Adrenal gland (tissue), 12 donors: Measurements from ENCODE around the gene PSMB7. TPM values are rescaled to one million over a fixed set of nuclear protein-coding genes. Genes with fewer than 3 reads are reported as not detected.

Experiments
- DNase-seq, 7 donors: peaks; one replicate each; pipeline ENCODE4 v3.0.0-alpha.2; 2019 to 2020
- H3K27ac ChIP-seq, 5 donors: fragments of 200-600 bp; sonication (generic) in 4 of 5; 1 replicate in 3 of 5; 2 replicates in 2 of 5; pipeline versions ENCODE4 v1.5.1 to v1.8.0; 2016 to 2020; ENCODE audit warnings: mild to moderate bottlenecking in 1 of 5
- H3K27me3 ChIP-seq: fragments of 200-600 bp; 2 replicates; pipeline ENCODE4 v1.8.0; 2021
- H3K36me3 ChIP-seq, 2 donors: fragments of 200-600 bp; replicated peaks in 1 of 2; 1 replicate in 1 of 2; 2 replicates in 1 of 2; pipeline versions ENCODE4 v1.5.1 to v1.8.0; 2018 to 2022
- H3K4me1 ChIP-seq, 2 donors: fragments of 200-600 bp; replicated peaks in 1 of 2; 1 replicate in 1 of 2; 2 replicates in 1 of 2; pipeline versions ENCODE4 v1.5.1 to v1.8.0; 2018 to 2021
- H3K4me3 ChIP-seq, 4 donors: fragments of 200-600 bp; sonication (generic) in 3 of 4; one replicate each; pipeline ENCODE4 v1.5.1; 2016 to 2018
- H3K9me3 ChIP-seq, 3 donors: fragments of 200-600 bp; sonication (generic) in 1 of 3; replicated peaks in 1 of 3; 1 replicate in 2 of 3; 2 replicates in 1 of 3; pipeline versions ENCODE4 v1.5.1 to v1.8.0; 2016 to 2021
- CTCF ChIP-seq, 6 experiments: fragments of 450-650 bp in 4 of 6; fragments of 200-600 bp in 2 of 6; sonication (generic) in 1 of 6; IDR thresholded peaks; 1 replicate in 5 of 6; 2 replicates in 1 of 6; pipeline versions ENCODE4 v1.5.1 to v1.8.0; 2016 to 2021; ENCODE audit warnings: antibody characterized with exemption in 6 of 6, mild to moderate bottlenecking in 2 of 6, moderate library complexity in 1 of 6
- POLR2A ChIP-seq, 2 donors: fragments of 450-650 bp; IDR thresholded peaks; one replicate each; pipeline ENCODE4 v1.6.1; 2017; ENCODE audit warnings: antibody characterized with exemption in 2 of 2, mild to moderate bottlenecking in 2 of 2, moderate library complexity in 1 of 2
- WGBS, 4 donors: extraction: QIAGEN DNeasy Blood & Tissue Kit in 2 of 4; methylation state at CpG; one replicate each; pipeline versions ENCODE4 v1.1.5 to v1.1.7; 2013 to 2017; 5-methylcytosine and 5-hydroxymethylcytosine counted together
- intact Hi-C, 2 donors: fragments of 100-400 bp; cut with DNase I; formaldehyde crosslinking; loops; one replicate each; pipeline versions ENCODE4 v1.14.1 to v1.15.0; 2022 to 2023
- polyA plus RNA-seq, 3 donors: library from polyadenylated mRNA; stranded (reverse); fragments of 200-250 nt in 2 of 3; fragments of 350-450 nt in 1 of 3; fragmentation: Illumina TruSeq in 1 of 3; extraction: RNeasy Lipid Tissue Mini Kit (QIAGEN cat#74804) in 1 of 3; gene quantifications; one replicate each; pipeline ENCODE4 v1.2.3, GENCODE V29; 2013 to 2014
- total RNA-seq, 9 donors: library from RNA; depleted of rRNA in 4 of 9; stranded (reverse); fragments of >200 nt in 4 of 9; fragments of 120-200 nt in 1 of 9; fragmentation: NEBNext Ultra II Directional in 1 of 9; extraction: Animal tissue kit (Norgen Biotek cat#: 25700) in 1 of 9; gene quantifications; one replicate each; pipeline versions ENCODE4 v1.1.0 to v1.2.4, GENCODE V29; 2013 to 2023
- donor health status: healthy with polysubstance abuse.
- donor health status: Bipolar disorder and iron deficiency.
- donor health status: DM: yes; HTN: yes; CAD: no.
- donor health status: DM: no; HTN: no; CAD: no.
- donor health status: DM: no; HTN: no; CAD: no.
- donor health status: DM: yes; HTN: yes; CAD: no.

PSMB7 gene
- total and polyA plus RNA-seq, 12 donors: 107 to 427 (median 178) TPM

GRCh38 chr9:124370896-124371582, 44.2 kb downstream of the PSMB7 start:
- no peaks in the 10 kb centered on the region for H3K27me3 ChIP-seq
- no peak overlapping the region for H3K27ac ChIP-seq
- intact Hi-C loops: no loop called here
- no peak overlapping the region for H3K4me3 ChIP-seq
- WGBS, 4 donors: 77 to 82% (median 79%) methylated on average over 9 of the region's 9 CpGs
- no peaks in the 10 kb centered on the region for H3K9me3 ChIP-seq
- no peak for DNase-seq
- H3K36me3 ChIP-seq: no peaks in the 10 kb centered on the region
- TF ChIP-seq POLR2A (IDR thresholded peaks at IDR 0.05) (no peak), CTCF (IDR thresholded peaks at IDR 0.05) (no peak)
- peaks cover 0 to 9% of the 10 kb centered on the region in 2 donors for H3K4me1 ChIP-seq

GRCh38 chr9:124369231-124369797, 45.9 kb downstream of the PSMB7 start:
- intact Hi-C loops: no loop called here
- no peaks in the 10 kb centered on the region for H3K9me3 ChIP-seq
- no peaks in the 10 kb centered on the region for H3K27me3 ChIP-seq
- H3K4me3 ChIP-seq: no peak overlapping the region
- 84 to 92% (median 89%) methylated on average over 9 of the region's 9 CpGs for WGBS, 4 donors
- no peak for DNase-seq
- H3K4me1 ChIP-seq: peaks cover 0 to 9% of the 10 kb centered on the region in 2 donors
- no peak overlapping the region for H3K27ac ChIP-seq
- TF ChIP-seq CTCF (IDR thresholded peaks at IDR 0.05) (no peak), POLR2A (IDR thresholded peaks at IDR 0.05) (no peak)
- H3K36me3 ChIP-seq: no peaks in the 10 kb centered on the region

GRCh38 chr9:124368692-124369091, 46.5 kb downstream of the PSMB7 start:
- TF ChIP-seq CTCF (IDR thresholded peaks at IDR 0.05) (no peak), POLR2A (IDR thresholded peaks at IDR 0.05) (no peak)
- Histone ChIP-seq H3K4me3 (no peak overlapping the region), H3K36me3 (no peaks in the 10 kb centered on the region), H3K27me3 (no peaks in the 10 kb centered on the region), H3K9me3 (no peaks in the 10 kb centered on the region), H3K27ac (no peak overlapping the region), H3K4me1 (peaks cover 0 to 9% of the 10 kb centered on the region in 2 donors)
- DNase-seq: no peak
- intact Hi-C loops: no loop called here
- 83 to 91% (median 86%) methylated on average over 3 of the region's 3 CpGs for WGBS, 4 donors

- Histone ChIP-seq H3K9me3 (no peaks in the 10 kb centered on the region), H3K4me1 (peaks cover 0 to 4% of the 10 kb centered on the region in 2 donors), H3K36me3 (no peaks in the 10 kb centered on the region), H3K4me3 (no peak overlapping the region), H3K27ac (no peak overlapping the region), H3K27me3 (no peaks in the 10 kb centered on the region)
- no peak for DNase-seq
- intact Hi-C loops: no loop called here
- WGBS, 4 donors: 86 to 88% (median 87%) methylated on average over 10 of the region's 10 CpGs
- no peak for TF ChIP-seq CTCF (IDR thresholded peaks at IDR 0.05)
- TF ChIP-seq POLR2A (IDR thresholded peaks at IDR 0.05): no peak
Measured at GRCh38 chr9:124366476-124367220, 48.6 kb downstream of the PSMB7 start.
